Epithelial cell of esophagus (primary cell): Measurements from ENCODE around the gene WDR88.

Source experiments
- DNase-seq: peaks from one replicate; pipeline ENCODE4 v3.0.0; 2010; ENCODE audit warnings: low read depth
- H3K4me3 ChIP-seq: 2 replicates; pipeline ENCODE4 v1.5.1; 2011; ENCODE audit warnings: mild to moderate bottlenecking, low read length, control low read depth
- TF ChIP-seq, protein P1 (sequence below): IDR thresholded peaks from 2 replicates; pipeline ENCODE4 v1.5.1; 2011; ENCODE audit warnings: low read depth, mild to moderate bottlenecking, low read length, control low read depth, inconsistent platforms; ENCODE audit not compliant: insufficient read depth; ENCODE audit errors: missing control alignments

WDR88 gene, protein sequence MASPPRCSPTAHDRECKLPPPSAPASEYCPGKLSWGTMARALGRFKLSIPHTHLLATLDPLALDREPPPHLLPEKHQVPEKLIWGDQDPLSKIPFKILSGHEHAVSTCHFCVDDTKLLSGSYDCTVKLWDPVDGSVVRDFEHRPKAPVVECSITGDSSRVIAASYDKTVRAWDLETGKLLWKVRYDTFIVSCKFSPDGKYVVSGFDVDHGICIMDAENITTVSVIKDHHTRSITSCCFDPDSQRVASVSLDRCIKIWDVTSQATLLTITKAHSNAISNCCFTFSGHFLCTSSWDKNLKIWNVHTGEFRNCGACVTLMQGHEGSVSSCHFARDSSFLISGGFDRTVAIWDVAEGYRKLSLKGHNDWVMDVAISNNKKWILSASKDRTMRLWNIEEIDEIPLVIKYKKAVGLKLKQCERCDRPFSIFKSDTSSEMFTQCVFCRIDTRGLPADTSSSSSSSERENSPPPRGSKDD

DNA sequence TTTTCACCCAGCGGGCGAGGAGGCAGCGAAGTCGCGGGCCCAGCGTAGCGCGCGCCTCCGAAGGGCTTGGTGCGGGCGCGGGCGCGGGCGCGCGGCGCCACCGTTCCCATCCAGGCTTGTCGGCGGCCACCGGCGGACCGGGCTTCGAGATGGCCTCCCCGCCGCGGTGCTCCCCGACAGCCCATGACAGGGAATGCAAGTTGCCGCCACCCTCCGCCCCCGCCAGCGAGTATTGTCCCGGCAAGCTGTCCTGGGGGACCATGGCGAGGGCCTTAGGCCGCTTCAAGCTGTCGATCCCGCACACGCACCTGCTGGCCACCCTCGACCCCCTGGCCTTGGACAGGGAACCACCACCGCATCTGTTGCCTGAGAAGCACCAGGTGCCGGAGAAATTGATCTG lies at the start of gene WDR88:
WDR88 (plus strand) TSS at position 94 of the 400 bp plus-strand sequence; CDS start at position 150, 56 bp downstream.
- no peak for DNase-seq
- no peak within 1 kb of the TSS for H3K4me3 ChIP-seq
- TF ChIP-seq, protein P1, sequence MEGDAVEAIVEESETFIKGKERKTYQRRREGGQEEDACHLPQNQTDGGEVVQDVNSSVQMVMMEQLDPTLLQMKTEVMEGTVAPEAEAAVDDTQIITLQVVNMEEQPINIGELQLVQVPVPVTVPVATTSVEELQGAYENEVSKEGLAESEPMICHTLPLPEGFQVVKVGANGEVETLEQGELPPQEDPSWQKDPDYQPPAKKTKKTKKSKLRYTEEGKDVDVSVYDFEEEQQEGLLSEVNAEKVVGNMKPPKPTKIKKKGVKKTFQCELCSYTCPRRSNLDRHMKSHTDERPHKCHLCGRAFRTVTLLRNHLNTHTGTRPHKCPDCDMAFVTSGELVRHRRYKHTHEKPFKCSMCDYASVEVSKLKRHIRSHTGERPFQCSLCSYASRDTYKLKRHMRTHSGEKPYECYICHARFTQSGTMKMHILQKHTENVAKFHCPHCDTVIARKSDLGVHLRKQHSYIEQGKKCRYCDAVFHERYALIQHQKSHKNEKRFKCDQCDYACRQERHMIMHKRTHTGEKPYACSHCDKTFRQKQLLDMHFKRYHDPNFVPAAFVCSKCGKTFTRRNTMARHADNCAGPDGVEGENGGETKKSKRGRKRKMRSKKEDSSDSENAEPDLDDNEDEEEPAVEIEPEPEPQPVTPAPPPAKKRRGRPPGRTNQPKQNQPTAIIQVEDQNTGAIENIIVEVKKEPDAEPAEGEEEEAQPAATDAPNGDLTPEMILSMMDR = no peak

DNA sequence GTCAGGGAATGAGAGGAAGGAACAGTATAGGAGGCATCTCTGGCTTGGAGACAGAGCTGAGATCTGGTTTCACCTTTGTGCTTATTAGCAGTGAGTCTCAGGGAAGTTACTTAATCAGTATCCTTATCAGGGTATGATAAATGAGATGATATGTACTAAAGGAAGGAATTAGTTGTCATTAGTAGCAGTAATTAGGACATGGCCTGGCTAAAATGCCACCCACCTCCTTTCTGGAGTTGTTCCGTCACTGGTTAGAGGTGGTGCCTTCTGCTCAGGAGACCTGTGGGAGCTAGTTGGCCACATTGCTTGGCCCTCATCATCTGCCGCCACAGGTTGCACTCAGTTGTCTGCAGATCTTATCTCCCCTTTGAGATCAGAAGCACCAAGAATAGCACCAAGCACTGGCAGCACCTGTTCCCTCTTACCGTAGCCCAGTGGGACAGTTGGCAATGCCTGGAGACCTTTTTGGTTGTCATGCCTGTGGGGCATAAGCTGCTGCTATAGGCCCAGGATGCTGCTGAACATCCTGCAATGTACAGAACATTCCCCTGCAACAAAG lies 46.3 kb upstream of the WDR88 start:
- no peak overlapping the region for H3K4me3 ChIP-seq
- TF ChIP-seq, protein P1 = no peak
- DNase-seq = no peak

DNA sequence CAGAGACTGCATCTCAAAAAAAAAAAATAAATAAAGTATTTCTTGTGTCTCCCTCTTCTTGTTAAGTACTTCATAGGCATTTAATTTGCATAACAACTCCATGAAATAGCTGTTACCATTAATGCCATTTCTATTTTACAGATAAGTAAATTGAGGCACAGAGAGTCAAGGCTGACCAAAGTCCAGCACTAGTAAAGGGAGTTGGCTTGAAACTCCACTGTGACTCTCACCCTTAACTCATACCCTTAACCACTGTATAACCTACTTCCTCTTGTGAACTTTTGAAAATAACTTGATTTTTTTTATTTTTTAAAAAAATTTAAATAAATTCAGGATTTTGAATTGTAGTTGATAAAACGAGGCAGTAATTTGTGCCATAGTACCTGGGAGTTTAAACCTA lies 45.0 kb upstream of the WDR88 start:
- no peak for DNase-seq
- TF ChIP-seq, protein P1 = no peak
- H3K4me3 ChIP-seq = no peak overlapping the region

DNA sequence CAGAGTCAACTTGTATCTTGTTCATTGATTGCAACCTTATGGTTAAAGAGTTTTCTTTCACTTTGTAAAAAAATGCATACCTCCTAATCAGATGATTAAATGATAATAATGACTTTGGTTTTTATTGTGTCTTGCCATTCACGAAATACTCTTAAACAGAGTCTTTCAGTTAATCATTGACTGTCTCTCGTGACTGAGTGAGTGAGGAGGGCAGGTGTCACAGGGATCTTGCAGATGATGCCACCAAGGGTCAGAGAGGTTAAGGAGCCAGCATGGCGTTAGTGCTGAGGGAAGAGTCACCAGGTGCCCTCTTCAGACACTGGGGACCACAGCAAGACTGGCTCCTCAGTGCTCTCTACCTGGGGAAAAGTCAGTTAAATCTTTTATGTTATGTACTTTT lies 42.9 kb upstream of the WDR88 start:
- H3K4me3 ChIP-seq = no peak overlapping the region
- no peak for DNase-seq
- TF ChIP-seq, protein P1 = no peak

DNA sequence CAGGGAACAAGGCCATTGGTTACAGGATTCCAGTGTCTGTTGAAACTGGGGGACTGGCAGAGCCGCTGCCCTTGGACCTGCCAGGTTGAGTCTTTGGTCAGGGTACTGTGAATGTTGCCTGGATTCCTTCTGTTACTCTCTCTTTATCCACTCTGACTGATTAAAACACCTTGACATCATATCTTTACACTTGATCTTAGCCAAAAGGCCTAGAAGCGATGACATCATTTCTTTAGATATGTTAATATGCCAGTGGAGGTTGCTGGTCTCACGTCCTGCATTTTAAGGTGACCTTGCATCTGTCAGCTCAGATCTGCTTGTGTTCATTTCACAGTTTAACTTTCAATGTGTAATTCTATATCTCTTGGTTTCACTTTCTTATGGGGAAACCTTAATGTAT lies 41.7 kb upstream of the WDR88 start:
- no peak for DNase-seq
- TF ChIP-seq, protein P1 = no peak
- H3K4me3 ChIP-seq = no peak overlapping the region

DNA sequence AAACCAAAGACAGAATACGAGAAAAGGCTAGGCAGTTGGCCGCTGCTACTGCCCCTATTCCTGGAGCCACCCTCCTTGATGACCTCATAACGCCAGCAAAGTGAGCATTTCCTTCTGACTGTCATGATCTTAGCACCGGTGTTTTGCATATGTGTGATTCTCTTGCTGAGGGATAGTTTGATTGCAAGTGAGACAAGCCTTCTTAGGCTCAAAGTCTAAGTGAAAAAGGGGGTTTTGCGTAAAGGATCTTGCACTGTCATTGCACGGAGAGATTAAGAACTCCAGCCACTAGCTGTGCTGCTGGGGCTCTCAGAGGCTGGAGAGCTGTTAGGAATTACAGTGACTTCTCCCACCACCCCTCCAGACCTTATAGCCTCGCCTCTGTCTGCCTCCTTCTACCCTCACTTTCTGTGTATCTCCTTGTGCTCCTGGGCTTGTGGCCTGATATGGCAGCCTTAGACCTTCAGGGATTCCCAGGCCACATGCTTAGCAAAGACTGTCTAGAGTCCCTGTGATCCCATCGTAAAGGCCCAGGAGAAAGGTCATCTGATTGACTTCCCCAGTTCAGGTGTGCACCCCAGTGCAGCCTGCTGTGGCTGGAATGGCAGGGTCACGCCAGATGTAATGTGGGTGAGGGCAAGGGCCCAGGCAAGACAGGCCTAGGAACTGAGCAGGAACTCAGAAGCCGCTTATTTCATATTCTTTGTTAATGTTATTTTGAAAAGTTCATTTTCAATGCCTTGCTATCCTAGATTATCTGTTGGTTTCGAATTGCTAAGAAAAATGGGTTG lies 38.3 kb upstream of the WDR88 start:
- DNase-seq = no peak
- no peak overlapping the region for H3K4me3 ChIP-seq
- TF ChIP-seq, protein P1 = no peak
